COLO668 (cell line): ENCODE measurements around the gene HCRTR1.
A peak's percentile ranks its signal among the peaks of the same experiment; 100 is the strongest.

Source experiments
- DNase-seq: peaks from one replicate; lab custom pipeline; 2025; ENCODE audit not compliant: unreplicated experiment; lab: John Stamatoyannopoulos, UW

Gene HCRTR1

DNA sequence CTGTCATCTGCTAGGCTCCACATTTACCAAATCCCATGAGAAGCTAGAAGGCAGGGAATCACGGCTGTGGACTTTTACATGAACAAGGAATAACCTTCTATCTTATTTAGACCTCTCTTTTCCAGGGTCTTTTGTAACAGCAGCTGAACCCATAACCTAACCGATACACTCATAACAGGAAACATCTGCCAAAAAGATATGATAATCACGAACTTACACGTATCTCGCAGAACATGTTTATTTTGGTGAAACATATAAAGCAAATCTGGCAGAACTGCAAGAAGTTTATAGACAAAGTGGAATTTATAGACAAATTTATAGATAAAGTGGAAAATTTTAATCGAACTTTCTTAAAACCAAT, 20.8 kb upstream of the HCRTR1 start:
- DNase-seq: no peak

DNA sequence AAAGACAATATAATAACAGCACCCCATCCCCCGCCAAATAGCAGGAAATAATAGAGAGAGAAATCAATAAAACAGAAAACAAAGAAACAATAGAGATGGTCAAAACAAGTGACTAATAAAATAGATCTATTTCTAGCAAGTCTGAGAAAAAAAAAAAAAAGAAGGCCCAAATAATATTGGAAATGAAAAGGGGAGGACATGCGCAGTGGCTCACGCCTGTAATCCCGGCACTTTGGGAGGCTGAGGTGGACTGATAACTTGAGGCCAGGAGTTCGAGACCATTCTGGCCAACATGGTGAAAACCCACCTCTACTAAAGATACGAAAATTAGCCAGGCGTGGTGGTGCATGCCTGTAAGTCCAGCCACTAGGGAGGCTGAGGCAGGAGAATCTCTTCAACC, 18.5 kb upstream of the HCRTR1 start:
- no peak for DNase-seq

GRCh38 chr1:31600641-31601040, 16.8 kb upstream of the HCRTR1 start:
- no peak for DNase-seq

- no peak for DNase-seq
These were observed 15.4 kb upstream of the HCRTR1 start for GRCh38 chr1:31602081-31602480.

- DNase-seq: no peak
These were observed 11.5 kb upstream of the HCRTR1 start for GRCh38 chr1:31605908-31606427.

GRCh38 chr1:31607360-31607759, 10.1 kb upstream of the HCRTR1 start:
- DNase-seq: no peak

DNA sequence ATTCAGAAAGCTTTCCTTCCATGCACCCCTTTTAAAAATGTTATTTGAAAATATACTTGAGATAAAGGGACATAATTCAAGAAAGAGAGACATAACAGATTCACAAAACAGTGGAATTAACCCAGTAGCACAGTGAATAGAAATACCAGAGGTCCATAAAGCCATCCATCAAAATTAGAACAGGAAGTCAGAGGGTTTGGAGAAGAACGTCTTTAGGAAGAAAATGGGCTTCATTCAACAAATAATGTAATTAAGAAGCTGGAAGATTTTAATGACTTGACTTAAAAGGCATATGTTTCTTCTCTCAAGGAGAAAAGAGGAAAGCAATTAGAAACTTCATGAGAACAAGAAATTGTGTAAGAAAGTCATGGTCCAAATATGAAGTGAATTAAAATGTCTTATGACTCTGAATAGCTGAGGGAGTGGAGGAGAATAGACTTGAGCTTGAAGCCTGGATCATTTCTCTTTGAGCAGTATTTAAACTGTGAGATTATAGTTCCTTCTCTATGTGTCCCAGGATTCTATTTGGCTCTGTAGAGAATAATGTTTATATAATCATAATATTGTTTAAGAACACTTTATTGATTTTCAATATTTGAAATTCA, 7.9 kb upstream of the HCRTR1 start:
- no peak for DNase-seq

- no peak for DNase-seq
These were observed 3.0 kb upstream of the HCRTR1 start for GRCh38 chr1:31614414-31615005.

GRCh38 chr1:31615414-31615813, 2.1 kb upstream of the HCRTR1 start:
- DNase-seq: no peak

DNA sequence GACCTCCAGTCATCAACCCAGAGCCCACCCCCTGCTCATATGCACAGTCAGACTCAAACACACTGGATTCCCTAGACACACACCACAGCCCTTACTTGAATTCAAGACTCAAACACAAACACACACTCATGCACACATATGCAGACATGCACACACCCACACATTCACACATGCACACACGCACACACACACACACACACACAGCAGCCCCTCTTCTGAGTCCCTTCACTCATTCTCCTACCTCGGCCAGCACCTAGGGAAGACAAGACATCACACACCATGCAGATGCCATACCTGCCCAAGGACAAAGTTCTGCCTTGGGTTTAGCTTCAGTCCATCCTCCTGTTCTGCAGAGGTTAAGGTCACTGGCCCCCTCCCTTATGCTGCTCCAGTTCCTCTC, 1.6 kb upstream of the HCRTR1 start:
- DNase-seq: no peak

- peak; percentile 66 for DNase-seq
These were observed 642 bp downstream of the HCRTR1 start for GRCh38 chr1:31617916-31618746.

- peak; percentile 28 for DNase-seq
These were observed 1.7 kb downstream of the HCRTR1 start for GRCh38 chr1:31618916-31619846.

DNA sequence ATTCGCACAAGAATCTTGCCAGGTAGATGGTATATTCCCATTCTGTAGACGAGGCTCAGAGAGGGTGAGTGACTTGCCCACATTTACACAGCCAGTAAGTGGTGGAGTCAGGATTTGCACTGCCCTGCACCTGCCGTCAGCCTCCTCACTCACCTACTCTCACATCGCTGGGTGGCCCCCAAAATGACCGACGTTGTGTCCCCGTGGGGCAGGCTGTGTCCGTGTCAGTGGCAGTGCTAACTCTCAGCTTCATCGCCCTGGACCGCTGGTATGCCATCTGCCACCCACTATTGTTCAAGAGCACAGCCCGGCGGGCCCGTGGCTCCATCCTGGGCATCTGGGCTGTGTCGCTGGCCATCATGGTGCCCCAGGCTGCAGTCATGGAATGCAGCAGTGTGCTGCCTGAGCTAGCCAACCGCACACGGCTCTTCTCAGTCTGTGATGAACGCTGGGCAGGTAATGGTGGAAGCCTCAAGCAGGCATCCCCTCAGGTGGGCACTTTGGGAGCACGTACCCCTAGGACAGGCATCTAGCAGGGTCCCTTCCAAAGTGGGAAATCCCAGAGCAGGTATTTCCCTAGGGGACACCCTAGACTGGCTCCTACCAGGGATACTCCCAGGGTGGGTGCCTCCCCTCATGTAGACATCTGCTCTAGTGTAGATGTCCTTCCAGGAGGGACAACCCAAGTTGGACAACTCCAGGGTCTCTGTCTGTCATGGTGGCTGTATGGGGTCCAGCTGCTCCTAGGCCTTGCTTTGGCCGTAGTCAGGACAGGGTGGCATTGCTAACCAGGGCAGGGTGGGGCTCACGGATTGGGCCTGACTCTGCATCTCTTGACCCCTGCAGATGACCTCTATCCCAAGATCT, 3.4 kb downstream of the HCRTR1 start:
- DNase-seq: no peak

GRCh38 chr1:31621498-31621820, 4.0 kb downstream of the HCRTR1 start:
- DNase-seq: no peak

- no peak for DNase-seq
These were observed 4.6 kb downstream of the HCRTR1 start for GRCh38 chr1:31621847-31622730.

- no peak for DNase-seq
These were observed 5.9 kb downstream of the HCRTR1 start for GRCh38 chr1:31623365-31623764.

DNA sequence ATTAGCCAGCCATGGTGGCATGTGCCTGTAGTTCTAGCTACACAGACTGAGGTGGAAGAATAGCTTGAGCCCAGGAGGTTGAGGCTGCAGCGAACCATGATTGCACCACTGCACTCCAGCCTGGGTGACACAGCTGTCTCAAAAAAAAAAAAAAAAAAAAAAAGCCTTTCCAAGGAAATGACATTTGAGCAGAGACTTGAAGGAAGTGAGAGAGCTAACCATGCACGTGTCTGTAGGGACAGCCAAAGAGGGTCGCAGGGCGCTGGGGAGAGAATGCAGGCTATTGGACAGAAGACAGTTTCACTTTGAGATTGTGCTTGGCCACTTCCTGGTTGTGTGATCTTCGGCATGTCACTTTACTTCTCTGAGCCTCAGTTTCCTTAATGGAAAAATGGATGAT, 6.8 kb downstream of the HCRTR1 start:
- no peak for DNase-seq

- DNase-seq: no peak
These were observed 7.4 kb downstream of the HCRTR1 start for GRCh38 chr1:31624731-31625514.
